HEK293 (cell line): ENCODE data around the gene NOS1AP.

Experiments
- KLF16 ChIP-seq: fragments of 450-650 bp; formaldehyde crosslinking; IDR thresholded peaks from 2 replicates; pipeline ENCODE4 v1.5.1; 2017; ENCODE audit warnings: missing biosample characterization, missing genetic modification characterization
- TCF7L2 ChIP-seq: IDR thresholded peaks from 2 replicates; pipeline ENCODE4 v1.6.1; 2011; ENCODE audit warnings: low read depth, mild to moderate bottlenecking, inconsistent platforms, low read length, moderate library complexity, borderline replicate concordance
- YY1 ChIP-seq: fragments of 450-650 bp; formaldehyde crosslinking; IDR thresholded peaks from 2 replicates; pipeline ENCODE4 v1.5.1; 2018; ENCODE audit warnings: missing biosample characterization, missing genetic modification characterization
- ZNF274 ChIP-seq, 2 experiments: fragments of 200-500 bp in 1 of 2; fragments of 450-650 bp in 1 of 2; sonication (Bioruptor generic) in 1 of 2; formaldehyde crosslinking in 1 of 2; IDR thresholded peaks; 2 replicates each; pipeline versions ENCODE4 v1.5.1 to v1.6.1; 2014 to 2016; ENCODE audit warnings: borderline replicate concordance in 1 of 2, inconsistent platforms in 1 of 2, low read length in 1 of 2, missing biosample characterization in 1 of 2, missing genetic modification characterization in 1 of 2
- ZNF530 ChIP-seq: fragments of 450-650 bp; formaldehyde crosslinking; IDR thresholded peaks from 2 replicates; pipeline ENCODE4 v1.5.1; 2016; ENCODE audit warnings: low read depth, missing biosample characterization, missing genetic modification characterization
- TF ChIP-seq, protein P1 (sequence below): fragments of 450-650 bp; formaldehyde crosslinking; IDR thresholded peaks from 2 replicates; pipeline ENCODE4 v1.5.1; 2016; ENCODE audit warnings: missing biosample characterization, missing genetic modification characterization
- TF ChIP-seq, protein P2 (sequence below): fragments of 450-650 bp; formaldehyde crosslinking; IDR thresholded peaks from 2 replicates; pipeline ENCODE4 v1.5.1; 2016; ENCODE audit warnings: missing biosample characterization, missing genetic modification characterization
- TF ChIP-seq, protein P3 (sequence below): fragments of 450-650 bp; formaldehyde crosslinking; IDR thresholded peaks from 2 replicates; pipeline ENCODE4 v1.5.1; 2016; ENCODE audit warnings: missing biosample characterization, missing genetic modification characterization

DNA sequence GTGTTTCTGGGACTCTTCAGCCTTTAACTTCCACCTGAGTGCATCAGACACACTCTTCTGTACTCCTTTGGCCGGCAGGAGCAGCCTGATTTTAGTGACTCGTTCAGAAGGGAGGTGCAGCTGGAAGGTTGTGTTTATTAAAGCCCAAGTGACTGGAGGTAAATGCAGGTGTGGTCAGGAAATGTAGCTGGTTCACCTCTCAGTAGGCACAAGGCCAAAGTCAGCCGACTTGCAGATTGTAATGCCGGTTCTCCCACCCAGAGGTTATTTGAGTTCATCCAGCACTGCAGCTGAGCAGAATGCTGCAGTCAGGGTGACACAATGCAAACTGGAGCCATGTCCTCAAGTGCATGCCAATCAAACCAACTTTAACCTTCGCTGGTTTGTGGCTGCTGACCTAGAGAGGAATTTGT is 215.7 kb downstream of the NOS1AP start:
- no peak for TF ChIP-seq KLF16 (tag by site-specific recombination)
- TF ChIP-seq, protein P1, sequence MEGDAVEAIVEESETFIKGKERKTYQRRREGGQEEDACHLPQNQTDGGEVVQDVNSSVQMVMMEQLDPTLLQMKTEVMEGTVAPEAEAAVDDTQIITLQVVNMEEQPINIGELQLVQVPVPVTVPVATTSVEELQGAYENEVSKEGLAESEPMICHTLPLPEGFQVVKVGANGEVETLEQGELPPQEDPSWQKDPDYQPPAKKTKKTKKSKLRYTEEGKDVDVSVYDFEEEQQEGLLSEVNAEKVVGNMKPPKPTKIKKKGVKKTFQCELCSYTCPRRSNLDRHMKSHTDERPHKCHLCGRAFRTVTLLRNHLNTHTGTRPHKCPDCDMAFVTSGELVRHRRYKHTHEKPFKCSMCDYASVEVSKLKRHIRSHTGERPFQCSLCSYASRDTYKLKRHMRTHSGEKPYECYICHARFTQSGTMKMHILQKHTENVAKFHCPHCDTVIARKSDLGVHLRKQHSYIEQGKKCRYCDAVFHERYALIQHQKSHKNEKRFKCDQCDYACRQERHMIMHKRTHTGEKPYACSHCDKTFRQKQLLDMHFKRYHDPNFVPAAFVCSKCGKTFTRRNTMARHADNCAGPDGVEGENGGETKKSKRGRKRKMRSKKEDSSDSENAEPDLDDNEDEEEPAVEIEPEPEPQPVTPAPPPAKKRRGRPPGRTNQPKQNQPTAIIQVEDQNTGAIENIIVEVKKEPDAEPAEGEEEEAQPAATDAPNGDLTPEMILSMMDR (tag by site-specific recombination) = no peak
- no peak for TF ChIP-seq ZNF274 (IDR thresholded peaks at IDR 0.05; ENCODE audit: low read length)
- TF ChIP-seq ZNF274 (tag by site-specific recombination; IDR thresholded peaks at IDR 0.05; ENCODE audit: borderline replicate concordance) = no peak
- TF ChIP-seq TCF7L2 = no peak
- no peak for TF ChIP-seq ZNF530 (tag by site-specific recombination)
- TF ChIP-seq, protein P2, sequence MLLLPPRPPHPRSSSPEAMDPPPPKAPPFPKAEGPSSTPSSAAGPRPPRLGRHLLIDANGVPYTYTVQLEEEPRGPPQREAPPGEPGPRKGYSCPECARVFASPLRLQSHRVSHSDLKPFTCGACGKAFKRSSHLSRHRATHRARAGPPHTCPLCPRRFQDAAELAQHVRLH = no peak
- no peak for TF ChIP-seq YY1 (tag by site-specific recombination)
- TF ChIP-seq, protein P3, sequence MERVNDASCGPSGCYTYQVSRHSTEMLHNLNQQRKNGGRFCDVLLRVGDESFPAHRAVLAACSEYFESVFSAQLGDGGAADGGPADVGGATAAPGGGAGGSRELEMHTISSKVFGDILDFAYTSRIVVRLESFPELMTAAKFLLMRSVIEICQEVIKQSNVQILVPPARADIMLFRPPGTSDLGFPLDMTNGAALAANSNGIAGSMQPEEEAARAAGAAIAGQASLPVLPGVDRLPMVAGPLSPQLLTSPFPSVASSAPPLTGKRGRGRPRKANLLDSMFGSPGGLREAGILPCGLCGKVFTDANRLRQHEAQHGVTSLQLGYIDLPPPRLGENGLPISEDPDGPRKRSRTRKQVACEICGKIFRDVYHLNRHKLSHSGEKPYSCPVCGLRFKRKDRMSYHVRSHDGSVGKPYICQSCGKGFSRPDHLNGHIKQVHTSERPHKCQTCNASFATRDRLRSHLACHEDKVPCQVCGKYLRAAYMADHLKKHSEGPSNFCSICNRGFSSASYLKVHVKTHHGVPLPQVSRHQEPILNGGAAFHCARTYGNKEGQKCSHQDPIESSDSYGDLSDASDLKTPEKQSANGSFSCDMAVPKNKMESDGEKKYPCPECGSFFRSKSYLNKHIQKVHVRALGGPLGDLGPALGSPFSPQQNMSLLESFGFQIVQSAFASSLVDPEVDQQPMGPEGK (tag by site-specific recombination) = no peak
